GM08714 (cell line): ENCODE data around the gene SMAGP.
"Not testable (repeated sequence)": the region's sequence is repeated elsewhere in the genome, so short reads cannot be mapped to it uniquely, and the experiment has no call there.

Source experiments
- H3K4me3 ChIP-seq: fragments of 200-500 bp; sonication (Bioruptor generic); 2 replicates; pipeline ENCODE4 v1.5.1; 2014; ENCODE audit warnings: mild to moderate bottlenecking, low read length, inconsistent platforms
- ZNF274 ChIP-seq: IDR thresholded peaks from 2 replicates; pipeline ENCODE4 v1.6.1; 2012; ENCODE audit warnings: mild to moderate bottlenecking, low read depth, low read length

Gene SMAGP

GRCh38 chr12:51245476-51246253, 24.6 kb downstream of the SMAGP start:
- no peak overlapping the region for H3K4me3 ChIP-seq

GRCh38 chr12:51244269-51244668, 25.9 kb downstream of the SMAGP start:
- TF ChIP-seq ZNF274 = no peak

More at GRCh38 chr12:51245476-51246253, 24.6 kb downstream of the SMAGP start:
- TF ChIP-seq ZNF274 = no peak

GRCh38 chr12:51242876-51243275, 27.3 kb downstream of the SMAGP start:
- H3K4me3 ChIP-seq = no peak overlapping the region
- no peak for TF ChIP-seq ZNF274

More at GRCh38 chr12:51244269-51244668, 25.9 kb downstream of the SMAGP start:
- H3K4me3 ChIP-seq = no peak overlapping the region

- TF ChIP-seq ZNF274 = no peak
- no peak overlapping the region for H3K4me3 ChIP-seq
Measured at GRCh38 chr12:51242120-51242519, 28.1 kb downstream of the SMAGP start.

- H3K4me3 ChIP-seq = no peak overlapping the region
- no peak for TF ChIP-seq ZNF274
Measured at GRCh38 chr12:51240971-51241370, 29.2 kb downstream of the SMAGP start.

GRCh38 chr12:51238510-51239334, 31.5 kb downstream of the SMAGP start, which contains the start of gene DAZAP2:
Gene DAZAP2 (plus strand): TSS chr12:51238826. CDS start chr12:51238908, 82 bp downstream.
- H3K4me3 ChIP-seq = peak within 1 kb of the TSS; percentile 82
- no peak for TF ChIP-seq ZNF274

- TF ChIP-seq ZNF274 = no peak
- peak overlapping the region; percentile 73 for H3K4me3 ChIP-seq
Measured at GRCh38 chr12:51238037-51238509, 32.1 kb downstream of the SMAGP start.

GRCh38 chr12:51234530-51234929, 35.7 kb downstream of the SMAGP start:
- no peak overlapping the region for H3K4me3 ChIP-seq
- no peak for TF ChIP-seq ZNF274

GRCh38 chr12:51232642-51233041, 37.6 kb downstream of the SMAGP start:
- no peak for TF ChIP-seq ZNF274
- no peak overlapping the region for H3K4me3 ChIP-seq

- H3K4me3 ChIP-seq = no peak overlapping the region
- no peak for TF ChIP-seq ZNF274
Measured at GRCh38 chr12:51229116-51229809, 41.0 kb downstream of the SMAGP start.

- TF ChIP-seq ZNF274 = no peak
- H3K4me3 ChIP-seq = no peak overlapping the region
Measured at GRCh38 chr12:51227962-51228361, 42.3 kb downstream of the SMAGP start.

- not testable (repeated sequence) for H3K4me3 ChIP-seq
Measured at GRCh38 chr12:51227112-51227511, 43.1 kb downstream of the SMAGP start.

- no peak overlapping the region for H3K4me3 ChIP-seq
- no peak for TF ChIP-seq ZNF274
Measured at GRCh38 chr12:51225771-51226170, 44.4 kb downstream of the SMAGP start.

GRCh38 chr12:51225234-51225633, 45.0 kb downstream of the SMAGP start:
- TF ChIP-seq ZNF274 = no peak
- no peak overlapping the region for H3K4me3 ChIP-seq

- H3K4me3 ChIP-seq = no peak overlapping the region
- no peak for TF ChIP-seq ZNF274
Measured at GRCh38 chr12:51224625-51225024, 45.6 kb downstream of the SMAGP start.
